Liver (tissue), 9 donors: ENCODE measurements around the gene JAKMIP1. TPM values are rescaled to one million over a fixed set of nuclear protein-coding genes. Genes with fewer than 3 reads are reported as not detected.

Experiments
- DNase-seq: peaks from one replicate; pipeline ENCODE4 v3.0.0-alpha.2; 2017; ENCODE audit warnings: low spot score
- H3K27ac ChIP-seq, 2 donors: one replicate each; pipeline ENCODE4 v1.7.0; 2013; ENCODE audit warnings: inconsistent platforms in 2 of 2, low read length in 2 of 2, control low read depth in 1 of 2, low read depth in 1 of 2, mild to moderate bottlenecking in 1 of 2
- H3K27me3 ChIP-seq, 4 donors: one replicate each; pipeline versions ENCODE4 v1.6.1 to v1.7.0; 2013; ENCODE audit warnings: low read length in 3 of 4, inconsistent platforms in 1 of 4, mild to moderate bottlenecking in 1 of 4, moderate library complexity in 1 of 4; ENCODE audit not compliant: control insufficient read depth in 4 of 4, insufficient read depth in 4 of 4
- H3K36me3 ChIP-seq, 4 donors: one replicate each; pipeline versions ENCODE4 v1.6.1 to v1.7.0; 2013; ENCODE audit warnings: low read length in 3 of 4, mild to moderate bottlenecking in 3 of 4, low read depth in 1 of 4, moderate library complexity in 1 of 4; ENCODE audit not compliant: control insufficient read depth in 4 of 4, insufficient read depth in 3 of 4
- H3K4me1 ChIP-seq, 4 donors: one replicate each; pipeline versions ENCODE4 v1.6.1 to v1.7.0; 2013; ENCODE audit warnings: low read length in 3 of 4, mild to moderate bottlenecking in 3 of 4, moderate library complexity in 1 of 4; ENCODE audit not compliant: control insufficient read depth in 4 of 4, insufficient read depth in 4 of 4
- H3K4me3 ChIP-seq, 3 donors: one replicate each; pipeline versions ENCODE4 v1.6.1 to v1.7.0; 2013; ENCODE audit warnings: low read length in 3 of 3, control low read depth in 1 of 3, low read depth in 1 of 3, mild to moderate bottlenecking in 1 of 3
- H3K9ac ChIP-seq, 2 donors: one replicate each; pipeline ENCODE4 v1.7.0; 2013; ENCODE audit warnings: low read length in 2 of 2, mild to moderate bottlenecking in 2 of 2, moderate library complexity in 2 of 2, control low read depth in 1 of 2, low read depth in 1 of 2
- H3K9me3 ChIP-seq, 4 donors: one replicate each; pipeline versions ENCODE4 v1.6.1 to v1.7.0; 2013; ENCODE audit warnings: low read length in 3 of 4; ENCODE audit not compliant: control insufficient read depth in 4 of 4
- ATF3 ChIP-seq: IDR thresholded peaks from 2 replicates; pipeline ENCODE4 v1.6.1; 2016; ENCODE audit warnings: antibody characterized with exemption
- CTCF ChIP-seq: fragments of 150-350 bp; IDR thresholded peaks from 2 replicates; pipeline ENCODE4 v1.5.1; 2017; ENCODE audit warnings: improper control_type of control experiment, low read depth, low read length; ENCODE audit not compliant: missing input control
- EGR1 ChIP-seq, 2 donors: IDR thresholded peaks; 2 replicates each; pipeline ENCODE4 v1.6.1; 2016 to 2018; ENCODE audit warnings: antibody characterized with exemption in 2 of 2, low read depth in 2 of 2
- FOXA1 ChIP-seq: IDR thresholded peaks from 2 replicates; pipeline ENCODE4 v1.6.1; 2016; ENCODE audit warnings: antibody characterized with exemption
- FOXA2 ChIP-seq: IDR thresholded peaks from 2 replicates; pipeline ENCODE4 v1.6.1; 2016; ENCODE audit warnings: antibody characterized with exemption
- GABPA ChIP-seq, 2 donors: IDR thresholded peaks in 1 of 2; conservative IDR thresholded peaks in 1 of 2; 2 replicates each; pipeline ENCODE4 v1.6.1; 2016; ENCODE audit warnings: antibody characterized with exemption in 2 of 2, mild to moderate bottlenecking in 1 of 2, moderate library complexity in 1 of 2
- HNF4A ChIP-seq, 2 donors: conservative IDR thresholded peaks; 2 replicates each; pipeline ENCODE4 v1.6.1; 2016; ENCODE audit warnings: antibody characterized with exemption in 2 of 2, mild to moderate bottlenecking in 2 of 2
- HNF4G ChIP-seq: IDR thresholded peaks from 2 replicates; pipeline ENCODE4 v1.6.1; 2016; ENCODE audit warnings: antibody characterized with exemption
- JUND ChIP-seq, 2 donors: IDR thresholded peaks; 2 replicates each; pipeline ENCODE4 v1.6.1; 2016; ENCODE audit warnings: antibody characterized with exemption in 2 of 2
- MAX ChIP-seq: IDR thresholded peaks from 2 replicates; pipeline ENCODE4 v1.6.1; 2016; ENCODE audit warnings: antibody characterized with exemption
- NR2F2 ChIP-seq: IDR thresholded peaks from 2 replicates; pipeline ENCODE4 v1.6.1; 2016; ENCODE audit warnings: antibody characterized with exemption
- RAD21 ChIP-seq, 2 donors: IDR thresholded peaks; 2 replicates each; pipeline ENCODE4 v1.6.1; 2016; ENCODE audit warnings: antibody characterized with exemption in 2 of 2, mild to moderate bottlenecking in 2 of 2
- REST ChIP-seq: IDR thresholded peaks from 2 replicates; pipeline ENCODE4 v1.6.1; 2016; ENCODE audit warnings: antibody characterized with exemption, mild to moderate bottlenecking
- RXRA ChIP-seq, 2 donors: IDR thresholded peaks; 2 replicates each; pipeline ENCODE4 v1.6.1; 2017 to 2018; ENCODE audit warnings: antibody characterized with exemption in 2 of 2, mild to moderate bottlenecking in 1 of 2
- SP1 ChIP-seq: IDR thresholded peaks from 2 replicates; pipeline ENCODE4 v1.6.1; 2018; ENCODE audit warnings: antibody characterized with exemption, mild to moderate bottlenecking
- TAF1 ChIP-seq: conservative IDR thresholded peaks from 2 replicates; pipeline ENCODE4 v1.6.1; 2016; ENCODE audit warnings: antibody characterized with exemption, mild to moderate bottlenecking
- YY1 ChIP-seq: IDR thresholded peaks from 2 replicates; pipeline ENCODE4 v1.6.1; 2016; ENCODE audit warnings: antibody characterized with exemption, mild to moderate bottlenecking
- ZBTB33 ChIP-seq: IDR thresholded peaks from 2 replicates; pipeline ENCODE4 v1.6.1; 2016; ENCODE audit warnings: antibody characterized with exemption
- WGBS: extraction: QIAGEN DNeasy Blood & Tissue Kit; methylation state at CpG from one replicate; pipeline ENCODE4 v1.1.7; 2013; 5-methylcytosine and 5-hydroxymethylcytosine counted together
- polyA plus RNA-seq, 2 donors: library from polyadenylated mRNA; stranded (reverse) in 1 of 2; unstranded in 1 of 2; fragments of 200-250 nt in 1 of 2; fragments of >200 nt in 1 of 2; fragmentation: Nextera tagmentation in 1 of 2; extraction: Ambion mirVana in 1 of 2; gene quantifications; one replicate each; pipeline versions ENCODE4 v1.2.1 to v1.2.3, GENCODE V29; 2013 to 2015
- total RNA-seq, 2 donors: library from RNA; depleted of rRNA; stranded (reverse); fragments of >200 nt; gene quantifications; one replicate each; pipeline ENCODE4 v1.2.3, GENCODE V29; 2014
- donor health status: healthy.
- donor health status: healthy.
- donor health status: healthy.
- donor health status: healthy.
- donor health status: healthy.

JAKMIP1 gene
- total and polyA plus RNA-seq, 4 donors = 0.08 to 0.50 TPM; not detected in 2

- TF ChIP-seq CTCF (no peak), NR2F2 (no peak)
Measured at GRCh38 chr4:6092971-6093370, 107.4 kb downstream of the JAKMIP1 start (continued).

- TF ChIP-seq ATF3 (no peak), GABPA (IDR thresholded peaks at IDR 0.05 in 1 of 2, conservative IDR thresholded peaks at IDR 0.05 in 1 of 2) (no peak), YY1 (no peak), MAX (no peak), FOXA1 (no peak), SP1 (no peak), RXRA (IDR thresholded peaks at IDR 0.05) (no peak), JUND (IDR thresholded peaks at IDR 0.05) (no peak), FOXA2 (no peak), NR2F2 (no peak), REST (no peak), ZBTB33 (no peak), HNF4G (no peak), HNF4A (conservative IDR thresholded peaks at IDR 0.05) (no peak), EGR1 (IDR thresholded peaks at IDR 0.05; ENCODE audit: low read depth in 2 of 2) (no peak), RAD21 (IDR thresholded peaks at IDR 0.05) (no peak), TAF1 (no peak), CTCF (no peak)
- Histone ChIP-seq H3K4me3 (no peak overlapping the region), H3K9me3 (no peaks in the 10 kb centered on the region), H3K27me3 (no peaks in the 10 kb centered on the region), H3K9ac (no peak overlapping the region), H3K4me1 (no peaks in the 10 kb centered on the region), H3K27ac (no peak overlapping the region), H3K36me3 (no peaks in the 10 kb centered on the region)
- whole genome bisulfite sequencing = 31% methylated on average over 7 of the region's 7 CpGs
- no peak for DNase-seq
Measured at GRCh38 chr4:6092131-6092530, 108.2 kb downstream of the JAKMIP1 start.
